ENCODE results near the gene MSI2.

MSI2 gene

DNA sequence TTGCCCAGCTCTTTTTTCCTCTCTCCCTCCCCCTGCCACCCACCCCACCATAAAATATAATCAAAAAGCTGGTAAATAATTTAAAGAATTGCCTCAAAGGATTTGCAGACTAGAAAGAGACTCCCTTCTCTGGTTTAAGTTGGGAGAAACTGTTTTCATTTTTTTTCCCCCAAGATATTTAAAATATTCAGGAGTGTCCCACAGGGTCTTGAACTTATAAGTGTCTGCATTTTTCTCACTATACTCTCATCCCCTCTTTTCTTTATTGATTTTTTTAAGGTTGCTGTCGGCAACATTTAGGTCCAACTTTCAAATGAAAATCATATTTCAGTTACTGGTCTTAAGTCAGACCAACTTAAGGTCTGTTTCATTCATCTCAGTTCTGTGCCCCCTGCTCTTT lies 210.2 kb downstream of the MSI2 start:
- TF ChIP-seq, protein P1, sequence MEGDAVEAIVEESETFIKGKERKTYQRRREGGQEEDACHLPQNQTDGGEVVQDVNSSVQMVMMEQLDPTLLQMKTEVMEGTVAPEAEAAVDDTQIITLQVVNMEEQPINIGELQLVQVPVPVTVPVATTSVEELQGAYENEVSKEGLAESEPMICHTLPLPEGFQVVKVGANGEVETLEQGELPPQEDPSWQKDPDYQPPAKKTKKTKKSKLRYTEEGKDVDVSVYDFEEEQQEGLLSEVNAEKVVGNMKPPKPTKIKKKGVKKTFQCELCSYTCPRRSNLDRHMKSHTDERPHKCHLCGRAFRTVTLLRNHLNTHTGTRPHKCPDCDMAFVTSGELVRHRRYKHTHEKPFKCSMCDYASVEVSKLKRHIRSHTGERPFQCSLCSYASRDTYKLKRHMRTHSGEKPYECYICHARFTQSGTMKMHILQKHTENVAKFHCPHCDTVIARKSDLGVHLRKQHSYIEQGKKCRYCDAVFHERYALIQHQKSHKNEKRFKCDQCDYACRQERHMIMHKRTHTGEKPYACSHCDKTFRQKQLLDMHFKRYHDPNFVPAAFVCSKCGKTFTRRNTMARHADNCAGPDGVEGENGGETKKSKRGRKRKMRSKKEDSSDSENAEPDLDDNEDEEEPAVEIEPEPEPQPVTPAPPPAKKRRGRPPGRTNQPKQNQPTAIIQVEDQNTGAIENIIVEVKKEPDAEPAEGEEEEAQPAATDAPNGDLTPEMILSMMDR (conservative IDR thresholded peaks at IDR 0.05) = no peak
- no peak overlapping the region for H3K27ac ChIP-seq

DNA sequence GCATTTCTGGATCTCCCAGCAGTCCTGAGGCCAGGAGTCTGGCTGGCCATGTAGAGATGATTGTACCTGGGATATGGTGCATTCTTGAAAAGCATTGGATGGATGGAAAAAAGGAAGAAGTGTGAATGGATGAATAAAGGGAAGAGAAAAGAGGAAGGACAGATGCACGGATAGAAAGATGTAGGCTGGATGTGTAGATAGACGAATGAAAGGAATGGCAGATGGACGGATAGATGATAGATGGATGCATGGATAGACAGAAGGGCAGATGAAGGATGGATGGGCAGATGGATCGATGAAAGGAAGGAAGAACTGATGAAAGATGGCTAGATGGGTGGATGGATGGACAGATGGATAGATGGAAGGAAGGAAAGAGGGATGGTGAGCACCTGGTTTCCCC lies 210.9 kb downstream of the MSI2 start:
- no peak overlapping the region for H3K27ac ChIP-seq
- TF ChIP-seq, protein P1 (conservative IDR thresholded peaks at IDR 0.05) = no peak

DNA sequence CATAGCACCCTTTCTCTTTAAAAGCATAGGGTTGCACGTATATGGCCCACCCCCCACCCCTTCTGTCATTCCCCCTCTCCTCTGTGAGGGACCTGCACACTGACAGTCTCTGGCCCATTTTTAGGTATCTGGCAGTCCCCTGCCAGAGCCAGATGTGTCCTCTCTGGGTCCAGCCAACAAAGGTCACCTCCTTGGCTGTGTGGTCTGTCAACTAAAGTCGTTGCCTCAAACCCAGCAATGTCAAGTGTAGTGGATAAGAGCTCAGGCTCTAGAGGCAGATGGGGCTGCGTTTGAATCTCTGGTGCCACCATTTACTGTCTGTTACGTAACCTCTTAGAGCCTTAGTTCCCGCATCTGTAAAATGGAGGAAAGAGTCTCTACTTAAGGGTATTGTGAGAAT lies 211.5 kb downstream of the MSI2 start:
- TF ChIP-seq, protein P1 (conservative IDR thresholded peaks at IDR 0.05) = no peak
- H3K27ac ChIP-seq = no peak overlapping the region

DNA sequence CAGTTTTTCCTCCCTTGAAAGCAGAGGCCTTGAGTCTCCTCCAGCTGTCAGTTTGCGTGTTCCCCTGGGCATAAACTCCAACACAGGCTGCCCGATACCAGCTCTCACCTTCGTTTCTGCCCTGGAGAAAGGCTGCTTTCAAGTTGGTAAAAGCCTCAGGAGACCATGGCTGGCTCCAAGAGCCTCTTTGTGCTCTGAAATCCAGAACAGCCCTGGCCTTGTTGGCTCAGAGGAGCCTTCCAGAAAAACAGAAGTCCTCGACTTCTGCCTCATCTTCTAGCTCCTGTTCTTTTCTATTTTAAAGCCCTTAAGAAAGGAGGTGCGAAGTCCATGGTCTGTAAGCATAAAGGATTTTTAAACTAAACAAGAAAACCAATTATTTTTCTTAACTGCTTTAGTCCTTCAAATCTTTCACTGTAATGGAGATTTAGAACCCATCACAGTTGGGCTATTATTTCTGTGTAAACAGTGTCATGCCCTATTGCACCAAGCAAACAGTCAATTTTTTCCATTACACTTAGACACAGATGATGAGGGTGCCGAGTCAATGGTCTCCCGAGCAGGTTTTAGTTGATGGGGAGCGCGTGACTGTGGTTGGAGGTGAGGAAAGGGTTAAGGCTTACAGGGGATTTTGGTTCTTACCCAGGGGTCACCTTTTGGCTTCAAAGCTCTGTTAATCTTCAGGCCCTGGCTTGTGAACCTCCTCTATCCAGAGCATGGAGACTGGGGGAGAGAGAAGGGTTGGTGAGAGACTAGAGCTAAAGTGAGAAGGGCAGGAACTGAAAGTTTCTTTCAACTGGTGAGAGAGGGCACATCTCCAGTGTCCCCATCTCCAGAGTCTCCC lies 212.8 kb downstream of the MSI2 start:
- TF ChIP-seq, protein P1 (conservative IDR thresholded peaks at IDR 0.05) = no peak
- H3K27ac ChIP-seq = no peak overlapping the region

DNA sequence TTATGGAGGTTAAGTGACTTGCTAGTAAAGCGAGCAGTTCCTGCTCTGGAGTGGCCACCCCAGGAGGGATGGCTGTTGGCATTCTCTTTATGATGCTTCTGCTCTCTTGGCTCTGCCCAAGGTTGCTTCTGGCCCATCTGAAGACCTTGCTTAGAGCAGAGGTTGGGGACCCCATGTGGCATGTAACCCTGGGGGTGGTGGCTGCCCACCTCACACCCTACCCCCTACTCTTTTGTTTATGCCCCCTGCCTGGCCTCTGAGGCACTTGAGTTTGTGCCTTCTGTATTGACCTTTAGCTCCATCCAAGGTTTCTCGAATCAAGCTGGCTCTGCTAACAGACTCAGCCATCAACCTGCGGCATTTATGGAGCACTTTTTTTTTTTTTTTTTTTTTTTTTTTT lies 214.6 kb downstream of the MSI2 start:
- H3K27ac ChIP-seq = no peak overlapping the region
- TF ChIP-seq, protein P1 (conservative IDR thresholded peaks at IDR 0.05) = no peak

DNA sequence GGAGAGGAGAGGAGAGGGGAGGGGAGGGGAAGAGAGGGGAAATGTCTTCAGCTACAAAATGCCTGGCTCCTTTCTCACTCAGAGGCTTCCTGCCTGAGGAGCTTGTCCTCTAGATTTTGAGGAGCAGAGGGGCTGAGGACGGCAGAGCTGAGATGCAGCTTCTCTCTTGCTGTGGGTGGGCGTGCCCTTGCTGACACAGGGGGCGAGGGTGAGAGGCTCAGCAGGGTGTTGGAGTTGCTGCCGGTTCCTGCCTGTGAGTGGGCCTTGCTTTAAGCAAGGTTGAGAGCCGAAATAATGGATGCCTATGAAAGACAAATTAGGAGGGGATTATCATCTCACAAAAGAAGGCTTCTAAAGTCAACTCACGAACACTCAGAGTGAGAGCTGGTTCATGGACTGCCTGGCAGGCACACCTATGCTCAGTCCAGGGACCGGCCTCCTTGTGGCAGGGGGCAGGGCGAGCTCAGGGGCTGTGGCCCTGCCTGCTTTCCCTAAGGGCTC lies 215.6 kb downstream of the MSI2 start:
- H3K27ac ChIP-seq = no peak overlapping the region
- TF ChIP-seq, protein P1 (conservative IDR thresholded peaks at IDR 0.05) = no peak

DNA sequence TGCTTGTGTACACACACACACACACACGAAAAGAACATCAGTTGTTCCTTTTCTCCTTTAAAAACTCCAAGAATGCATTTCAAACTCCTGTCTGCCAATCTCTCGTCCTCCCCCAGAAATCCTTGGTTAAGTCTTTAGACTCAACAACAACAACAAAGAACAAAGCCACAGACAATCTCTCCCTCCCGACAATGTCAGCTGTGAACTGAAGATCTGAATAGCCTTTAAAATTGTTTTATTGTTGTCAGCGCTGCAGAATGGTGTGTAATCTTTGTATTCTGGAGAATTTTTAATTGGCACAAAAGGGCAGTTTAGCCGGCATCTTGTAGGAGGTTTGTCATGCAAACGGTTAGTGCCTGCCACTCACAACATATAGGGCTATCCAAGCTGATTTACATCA lies 219.5 kb downstream of the MSI2 start:
- TF ChIP-seq, protein P1 (conservative IDR thresholded peaks at IDR 0.05) = no peak
- no peak overlapping the region for H3K27ac ChIP-seq

Data from VCaP (cell line).